T-helper 1 cell treated with Interleukin-12 subunit alpha and Interleukin-12 subunit beta and Interleukin-4 antibody, amounts not matched to agents 30 μg/mL and 1 μg/mL, for 36 hours (primary cell): ENCODE data around the gene RIOK1.
"Not testable (repeated sequence)": the region's sequence is repeated elsewhere in the genome, so short reads cannot be mapped to it uniquely, and the experiment has no call there.

Experiments used
- H3K27ac Mint-ChIP-seq: one replicate; pipeline ENCODE4 v1.8.0; 2021; ENCODE audit warnings: mild to moderate bottlenecking, mixed read lengths
- H3K27me3 Mint-ChIP-seq: one replicate; pipeline ENCODE4 v1.8.0; 2021; ENCODE audit warnings: low read depth, mixed read lengths
- H3K36me3 Mint-ChIP-seq: one replicate; pipeline ENCODE4 v1.8.0; 2021; ENCODE audit warnings: low read depth, mixed read lengths
- H3K4me1 Mint-ChIP-seq: one replicate; pipeline ENCODE4 v1.8.0; 2021; ENCODE audit warnings: low read depth, mixed read lengths
- H3K4me3 Mint-ChIP-seq: one replicate; pipeline ENCODE4 v1.8.0; 2021; ENCODE audit warnings: mild to moderate bottlenecking, moderate library complexity, mixed read lengths
- H3K9me3 Mint-ChIP-seq: one replicate; pipeline ENCODE4 v1.8.0; 2021; ENCODE audit warnings: mixed read lengths

RIOK1 gene

DNA sequence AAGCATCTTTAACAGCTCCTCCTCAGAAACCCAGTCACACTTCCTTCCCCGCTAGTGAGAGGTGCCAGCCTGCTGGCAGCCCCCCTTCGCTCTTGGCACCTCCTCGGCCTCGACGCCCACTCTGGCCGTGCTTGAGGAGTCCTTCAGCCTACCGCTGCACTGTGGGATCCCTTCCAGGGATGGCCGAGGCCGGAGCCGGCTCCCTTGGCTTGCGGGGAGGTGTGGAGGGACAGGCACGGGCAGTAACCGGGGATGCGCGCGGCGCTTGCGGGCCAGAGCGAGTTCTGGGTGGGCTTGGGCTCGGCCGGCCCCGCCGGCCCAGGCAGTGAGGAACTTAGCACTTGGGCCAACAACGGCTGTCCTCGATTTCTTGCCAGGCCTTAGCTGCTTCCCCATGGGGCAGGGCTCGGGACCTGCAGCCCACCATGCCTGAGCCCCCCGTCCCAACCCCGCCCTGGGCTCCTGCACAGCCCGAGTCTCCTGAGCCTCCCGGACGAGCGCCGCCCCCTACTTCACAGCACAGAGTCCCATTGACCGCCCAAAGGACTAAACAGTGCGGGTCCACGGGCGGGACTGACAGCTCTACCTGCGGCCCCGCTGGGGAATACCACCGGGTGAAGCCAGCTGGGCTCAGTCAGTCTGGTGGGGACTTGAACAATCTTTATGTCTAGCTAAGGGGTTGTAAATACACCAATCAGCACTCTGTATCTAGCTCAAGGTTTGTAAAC lies 51.6 kb downstream of the RIOK1 start:
- Mint-ChIP-seq H3K4me3 (no peak overlapping the region), H3K27me3 (no peaks in the 10 kb centered on the region), H3K9me3 (no peaks in the 10 kb centered on the region), H3K27ac (no peak overlapping the region), H3K4me1 (no peaks in the 10 kb centered on the region), H3K36me3 (no peaks in the 10 kb centered on the region)

DNA sequence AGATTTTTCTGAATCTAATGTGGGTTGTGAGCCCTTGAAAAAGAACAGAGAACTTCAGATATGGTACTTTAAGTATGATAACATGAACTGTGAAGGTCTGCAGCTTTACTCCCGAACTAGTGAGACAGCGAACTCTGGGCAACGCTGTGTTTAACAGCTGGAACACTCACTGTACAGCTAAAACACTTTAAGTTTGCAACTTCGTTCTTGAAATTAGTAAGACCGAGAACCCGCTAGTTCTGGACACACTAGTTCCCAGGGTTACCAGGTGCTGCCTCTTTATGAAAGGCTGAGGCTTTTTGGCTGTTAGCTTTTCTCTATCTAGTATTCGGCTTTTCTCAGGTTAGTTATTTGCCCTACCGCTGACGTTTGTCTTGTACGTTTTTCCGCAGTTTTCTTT lies 52.9 kb downstream of the RIOK1 start:
- no peaks in the 10 kb centered on the region for H3K9me3 Mint-ChIP-seq
- no peak overlapping the region for H3K4me3 Mint-ChIP-seq
- no peaks in the 10 kb centered on the region for H3K27me3 Mint-ChIP-seq
- H3K27ac Mint-ChIP-seq, result no peak overlapping the region
- H3K4me1 Mint-ChIP-seq, result no peaks in the 10 kb centered on the region
- H3K36me3 Mint-ChIP-seq, result no peaks in the 10 kb centered on the region

DNA sequence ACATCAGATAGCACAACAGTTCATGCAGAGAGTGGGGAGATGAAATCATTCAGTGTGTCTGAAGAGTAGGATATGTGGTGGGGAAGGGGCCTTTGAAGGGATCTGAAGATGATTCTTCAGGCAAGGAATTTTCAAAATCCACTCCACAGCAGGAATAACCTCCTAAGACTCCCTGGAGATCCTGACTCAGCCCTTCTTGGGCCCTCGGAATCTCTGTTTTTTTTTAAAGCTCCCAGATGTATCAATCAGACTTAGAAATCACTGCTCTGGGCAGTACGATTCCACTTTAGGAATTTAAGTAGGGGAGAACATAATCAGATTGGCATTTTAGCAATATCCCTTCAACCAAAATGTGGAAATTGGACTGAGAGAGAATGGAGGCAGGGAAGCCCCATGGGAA lies 55.5 kb downstream of the RIOK1 start:
- Mint-ChIP-seq H3K4me3 (no peak overlapping the region), H3K9me3 (no peaks in the 10 kb centered on the region), H3K27ac (no peak overlapping the region), H3K27me3 (no peaks in the 10 kb centered on the region), H3K36me3 (no peaks in the 10 kb centered on the region), H3K4me1 (no peaks in the 10 kb centered on the region)

DNA sequence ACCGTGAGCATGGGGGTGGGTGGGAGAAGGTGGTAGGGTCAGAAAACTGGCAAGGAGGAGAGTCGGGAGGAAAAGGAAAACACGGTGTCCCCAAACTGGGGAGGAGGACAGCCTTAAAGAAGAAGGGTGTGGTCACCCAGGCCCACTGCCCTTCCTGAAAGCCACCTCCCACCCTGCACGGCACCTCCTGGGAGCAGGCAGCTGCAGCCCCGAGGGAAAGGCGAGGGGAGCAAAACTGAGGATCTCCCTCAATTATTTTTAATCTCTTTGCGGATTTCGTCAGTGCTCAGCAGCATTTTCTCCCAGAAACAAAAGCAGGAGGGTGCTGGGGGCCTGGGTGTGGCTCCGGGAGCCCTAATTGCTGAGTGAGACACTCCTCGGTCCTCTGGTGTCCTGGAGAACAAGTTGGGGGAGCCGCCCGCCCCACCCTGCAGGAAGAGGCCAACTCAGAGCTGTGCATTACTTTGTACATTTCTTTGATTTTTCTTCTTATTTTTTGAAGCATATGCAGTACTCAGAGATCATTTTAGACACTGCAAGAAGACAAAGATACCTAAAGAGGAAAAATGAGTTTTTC lies 56.4 kb downstream of the RIOK1 start:
- H3K36me3 Mint-ChIP-seq, result no peaks in the 10 kb centered on the region
- no peaks in the 10 kb centered on the region for H3K9me3 Mint-ChIP-seq
- H3K27me3 Mint-ChIP-seq, result no peaks in the 10 kb centered on the region
- no peak overlapping the region for H3K4me3 Mint-ChIP-seq
- no peak overlapping the region for H3K27ac Mint-ChIP-seq
- H3K4me1 Mint-ChIP-seq, result no peaks in the 10 kb centered on the region

DNA sequence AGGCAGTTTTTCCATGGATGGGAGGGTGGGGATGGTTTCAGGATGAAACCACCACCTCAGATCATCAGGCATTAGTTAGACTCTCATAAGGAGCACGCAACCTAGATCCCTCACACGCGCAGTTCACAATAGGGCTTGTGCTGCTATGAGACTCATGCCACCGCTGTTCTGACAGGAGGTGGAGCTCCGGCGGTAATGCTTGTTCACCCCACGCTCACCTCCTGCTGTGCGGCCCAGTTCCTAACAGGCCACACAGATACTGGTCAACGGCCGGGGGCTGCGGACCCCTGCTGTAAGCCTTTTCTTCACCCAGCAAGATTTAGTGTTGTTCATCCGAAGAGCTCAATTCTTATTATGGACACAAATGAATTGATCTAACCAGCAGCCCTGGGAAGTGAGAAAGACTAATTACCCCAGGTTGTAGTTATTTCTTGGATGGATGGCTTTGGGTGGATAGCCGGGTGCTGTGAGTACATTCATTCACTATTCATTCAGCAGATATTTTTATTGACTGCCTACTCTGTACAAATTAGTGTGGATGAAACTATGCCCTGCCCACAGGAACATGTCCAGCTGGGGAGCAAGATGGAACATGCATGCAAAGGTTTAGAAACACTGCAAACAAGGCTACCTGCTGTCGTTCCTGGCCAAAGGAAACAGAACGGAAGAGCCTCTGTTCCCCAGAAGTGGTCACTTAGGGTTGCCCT lies 57.2 kb downstream of the RIOK1 start:
- no peak overlapping the region for H3K4me3 Mint-ChIP-seq
- no peak overlapping the region for H3K27ac Mint-ChIP-seq
- no peaks in the 10 kb centered on the region for H3K9me3 Mint-ChIP-seq
- no peaks in the 10 kb centered on the region for H3K36me3 Mint-ChIP-seq
- no peaks in the 10 kb centered on the region for H3K4me1 Mint-ChIP-seq
- H3K27me3 Mint-ChIP-seq, result no peaks in the 10 kb centered on the region

DNA sequence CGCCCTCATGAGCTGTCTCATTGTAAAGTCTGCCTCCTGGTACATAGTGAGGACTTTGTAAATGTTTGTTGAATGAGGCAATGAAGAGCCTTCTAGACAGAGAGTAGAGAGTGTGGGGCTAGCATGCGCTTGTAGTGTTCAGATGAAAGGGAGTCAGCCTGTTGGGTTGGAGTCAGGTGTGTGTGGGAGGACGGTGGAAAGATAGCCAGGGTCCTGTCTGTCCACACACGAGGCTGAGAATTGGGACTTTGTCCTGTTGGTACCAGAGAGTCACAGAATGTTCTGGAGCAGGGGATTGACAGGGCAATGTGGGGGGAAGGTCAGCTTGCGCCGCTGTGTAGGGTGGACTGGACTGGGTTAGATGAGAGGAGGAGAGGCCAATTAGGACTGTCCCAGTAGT lies 58.6 kb downstream of the RIOK1 start:
- Mint-ChIP-seq H3K4me3 (no peak overlapping the region), H3K4me1 (no peaks in the 10 kb centered on the region), H3K36me3 (no peaks in the 10 kb centered on the region), H3K9me3 (no peaks in the 10 kb centered on the region), H3K27ac (no peak overlapping the region), H3K27me3 (peaks cover 4% of the 10 kb centered on the region)

DNA sequence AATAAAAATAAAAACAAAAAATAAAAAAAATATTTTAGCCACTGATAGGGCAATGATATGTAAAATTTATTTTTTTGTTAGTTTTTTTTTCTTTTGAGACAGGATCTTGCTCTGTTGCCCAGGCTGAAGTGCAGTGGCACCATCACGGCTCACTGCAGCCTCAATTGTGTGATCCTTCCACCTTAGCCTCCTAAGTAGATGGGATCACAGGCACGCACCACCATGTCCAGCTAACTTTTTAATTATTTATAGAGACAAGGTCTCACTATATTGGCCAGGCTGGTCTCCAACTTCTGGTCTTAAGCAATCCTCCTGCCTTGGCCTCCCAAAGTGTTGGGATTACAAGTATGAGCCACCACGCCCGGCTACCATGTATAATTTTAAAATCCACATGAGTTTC lies 59.4 kb downstream of the RIOK1 start:
- Mint-ChIP-seq H3K4me3 (no peak overlapping the region), H3K27me3 (peaks cover 4% of the 10 kb centered on the region), H3K27ac (no peak overlapping the region), H3K36me3 (no peaks in the 10 kb centered on the region), H3K4me1 (no peaks in the 10 kb centered on the region), H3K9me3 (no peaks in the 10 kb centered on the region)

DNA sequence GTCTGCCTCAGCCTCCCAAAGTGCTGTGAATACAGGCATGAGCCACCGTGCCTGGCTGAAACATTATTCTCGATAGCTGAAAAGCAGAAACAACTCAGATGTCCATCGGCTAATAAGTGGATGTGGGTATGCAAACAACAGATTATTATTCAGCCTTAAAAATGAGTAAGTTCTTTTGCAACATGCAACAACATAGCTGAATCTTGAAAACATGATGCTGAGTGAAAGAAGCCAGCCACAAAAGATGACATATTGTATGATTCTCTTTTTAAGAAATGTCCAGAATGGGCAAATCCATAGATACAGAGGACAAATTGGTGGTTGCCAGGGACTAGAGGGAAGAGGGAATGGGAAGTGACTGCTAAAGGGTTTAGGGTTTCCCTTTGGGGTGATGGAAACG lies 61.7 kb downstream of the RIOK1 start:
- Mint-ChIP-seq H3K4me1 (no peaks in the 10 kb centered on the region), H3K36me3 (no peaks in the 10 kb centered on the region), H3K9me3 (no peaks in the 10 kb centered on the region), H3K4me3 (no peak overlapping the region), H3K27ac (no peak overlapping the region), H3K27me3 (peaks cover 4% of the 10 kb centered on the region)

DNA sequence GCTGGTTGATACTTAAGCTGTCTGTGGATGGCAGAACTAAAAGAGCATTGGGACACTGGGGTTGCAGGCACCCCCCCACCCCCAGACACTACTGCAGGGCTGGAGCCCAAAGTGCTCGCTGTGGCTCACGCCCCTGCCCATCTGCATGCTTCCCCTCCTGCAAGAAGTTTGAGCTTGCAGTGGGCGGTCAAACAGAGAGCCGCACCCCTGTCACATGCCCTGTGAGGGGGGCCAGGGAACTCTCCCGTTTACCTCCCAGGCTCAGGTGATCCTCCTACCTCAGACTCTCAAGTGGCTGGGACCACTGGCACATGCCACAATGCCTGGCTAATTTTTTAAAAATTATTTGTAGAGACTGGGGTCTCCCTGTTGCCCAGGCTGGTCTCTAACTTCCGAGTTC lies 63.3 kb downstream of the RIOK1 start:
- Mint-ChIP-seq H3K36me3 (no peaks in the 10 kb centered on the region), H3K9me3 (no peaks in the 10 kb centered on the region), H3K27me3 (peaks cover 4% of the 10 kb centered on the region), H3K27ac (no peak overlapping the region), H3K4me1 (no peaks in the 10 kb centered on the region), H3K4me3 (no peak overlapping the region)

DNA sequence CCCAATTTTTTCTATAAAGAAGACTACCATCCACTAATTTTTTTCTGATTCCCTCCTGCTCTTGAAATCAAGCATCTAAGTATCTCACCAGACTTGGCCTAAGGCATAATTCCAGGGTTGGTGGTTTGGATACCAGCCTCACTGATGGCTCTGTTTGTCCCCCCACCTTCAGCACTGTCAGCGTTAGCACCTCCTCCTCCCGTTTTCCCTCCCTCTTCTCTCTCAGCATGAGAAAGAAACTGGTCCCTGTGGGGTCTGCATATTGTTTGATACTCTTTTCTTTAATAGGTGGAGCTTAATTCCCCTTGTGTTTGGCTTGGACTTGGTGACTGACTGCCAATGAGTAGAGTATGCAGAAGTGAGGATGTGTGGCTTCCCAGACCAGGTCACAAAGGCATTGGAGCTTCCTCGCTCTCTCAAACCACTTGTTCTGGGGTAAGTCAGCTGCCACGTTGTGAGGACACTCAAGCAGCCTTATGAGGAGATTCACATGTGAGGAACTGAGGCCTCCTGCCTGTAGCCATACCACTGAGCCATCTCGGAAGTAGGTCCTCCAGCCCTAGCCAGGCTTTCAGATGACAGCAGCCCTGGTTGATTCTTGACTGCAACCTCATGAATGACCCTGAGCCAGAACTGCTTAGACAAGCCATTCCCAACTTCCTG lies 65.2 kb downstream of the RIOK1 start:
- H3K36me3 Mint-ChIP-seq, result no peaks in the 10 kb centered on the region
- H3K27me3 Mint-ChIP-seq, result peaks cover 4% of the 10 kb centered on the region
- H3K4me3 Mint-ChIP-seq, result no peak overlapping the region
- H3K4me1 Mint-ChIP-seq, result no peaks in the 10 kb centered on the region
- H3K9me3 Mint-ChIP-seq, result no peaks in the 10 kb centered on the region
- H3K27ac Mint-ChIP-seq, result no peak overlapping the region

DNA sequence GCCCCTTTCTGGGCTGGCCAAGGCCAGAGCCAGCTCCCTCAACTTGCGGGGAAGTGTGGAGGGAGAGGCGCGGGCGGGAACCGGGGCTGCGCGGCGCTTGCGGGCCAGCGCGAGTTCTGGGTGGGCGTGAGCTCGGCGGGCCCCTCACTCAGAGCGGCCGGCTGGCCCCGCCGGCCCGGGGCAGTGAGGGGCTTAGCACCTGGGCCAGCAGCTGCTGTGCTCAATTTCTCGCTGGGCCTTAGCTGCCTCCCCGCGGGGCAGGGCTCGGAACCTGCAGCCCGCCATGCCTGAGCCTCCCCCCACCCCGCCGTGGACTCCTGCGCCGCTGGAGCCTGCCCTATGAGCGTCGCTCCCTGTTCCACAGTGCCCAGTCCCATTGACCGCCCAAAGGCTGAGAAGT lies 66.7 kb downstream of the RIOK1 start:
- not testable (repeated sequence) for H3K9me3 Mint-ChIP-seq, H3K27me3 Mint-ChIP-seq

DNA sequence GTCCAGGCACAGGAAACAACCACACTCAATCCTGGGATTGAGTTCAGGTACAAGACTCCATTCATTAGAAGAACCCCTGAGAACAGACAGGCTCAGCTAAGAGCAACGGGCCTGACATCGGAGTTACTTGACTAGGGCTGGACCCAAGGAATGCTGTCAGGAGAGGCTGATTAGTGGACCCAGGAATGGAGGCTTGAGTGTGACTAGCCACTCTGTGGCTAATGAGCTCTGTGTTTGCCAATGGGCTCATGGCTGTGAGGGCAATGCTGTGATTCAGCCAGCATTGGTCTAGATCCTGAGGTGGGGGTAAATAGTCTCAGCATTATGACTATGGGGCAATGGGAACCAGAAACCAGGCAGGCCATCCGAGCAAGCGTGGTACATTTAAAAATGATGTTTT lies 71.8 kb downstream of the RIOK1 start:
- Mint-ChIP-seq H3K27ac (no peak overlapping the region), H3K4me3 (no peak overlapping the region), H3K9me3 (no peaks in the 10 kb centered on the region), H3K27me3 (peaks cover under 1% of the 10 kb centered on the region), H3K36me3 (no peaks in the 10 kb centered on the region), H3K4me1 (no peaks in the 10 kb centered on the region)

More for the DNA sequence above, 66.7 kb downstream of the RIOK1 start:
- H3K4me3 Mint-ChIP-seq, H3K4me1 Mint-ChIP-seq, H3K27ac Mint-ChIP-seq, H3K36me3 Mint-ChIP-seq: not testable (repeated sequence)

DNA sequence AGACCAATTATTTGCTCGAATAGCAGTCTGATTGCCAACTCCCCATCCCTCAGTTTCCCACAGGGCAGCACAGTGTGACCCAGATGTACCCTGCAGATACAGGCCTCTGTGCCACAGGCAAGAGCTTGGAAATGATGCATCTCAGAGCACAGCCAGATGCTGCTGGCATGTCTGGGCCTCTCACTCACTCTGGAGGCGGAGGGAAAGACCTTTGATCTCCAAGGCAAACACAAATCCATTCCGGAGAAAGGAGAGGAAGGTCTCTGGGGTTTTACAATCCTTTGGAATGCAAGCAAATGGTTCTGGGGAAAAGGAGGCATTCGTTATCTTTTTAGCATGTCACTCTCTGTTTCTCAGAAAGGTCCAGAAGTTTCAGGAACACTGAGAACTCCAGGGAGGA lies 74.2 kb downstream of the RIOK1 start:
- no peaks in the 10 kb centered on the region for H3K9me3 Mint-ChIP-seq
- H3K36me3 Mint-ChIP-seq, result no peaks in the 10 kb centered on the region
- no peaks in the 10 kb centered on the region for H3K4me1 Mint-ChIP-seq
- no peak overlapping the region for H3K27ac Mint-ChIP-seq
- H3K27me3 Mint-ChIP-seq, result peaks cover 6% of the 10 kb centered on the region
- H3K4me3 Mint-ChIP-seq, result no peak overlapping the region

DNA sequence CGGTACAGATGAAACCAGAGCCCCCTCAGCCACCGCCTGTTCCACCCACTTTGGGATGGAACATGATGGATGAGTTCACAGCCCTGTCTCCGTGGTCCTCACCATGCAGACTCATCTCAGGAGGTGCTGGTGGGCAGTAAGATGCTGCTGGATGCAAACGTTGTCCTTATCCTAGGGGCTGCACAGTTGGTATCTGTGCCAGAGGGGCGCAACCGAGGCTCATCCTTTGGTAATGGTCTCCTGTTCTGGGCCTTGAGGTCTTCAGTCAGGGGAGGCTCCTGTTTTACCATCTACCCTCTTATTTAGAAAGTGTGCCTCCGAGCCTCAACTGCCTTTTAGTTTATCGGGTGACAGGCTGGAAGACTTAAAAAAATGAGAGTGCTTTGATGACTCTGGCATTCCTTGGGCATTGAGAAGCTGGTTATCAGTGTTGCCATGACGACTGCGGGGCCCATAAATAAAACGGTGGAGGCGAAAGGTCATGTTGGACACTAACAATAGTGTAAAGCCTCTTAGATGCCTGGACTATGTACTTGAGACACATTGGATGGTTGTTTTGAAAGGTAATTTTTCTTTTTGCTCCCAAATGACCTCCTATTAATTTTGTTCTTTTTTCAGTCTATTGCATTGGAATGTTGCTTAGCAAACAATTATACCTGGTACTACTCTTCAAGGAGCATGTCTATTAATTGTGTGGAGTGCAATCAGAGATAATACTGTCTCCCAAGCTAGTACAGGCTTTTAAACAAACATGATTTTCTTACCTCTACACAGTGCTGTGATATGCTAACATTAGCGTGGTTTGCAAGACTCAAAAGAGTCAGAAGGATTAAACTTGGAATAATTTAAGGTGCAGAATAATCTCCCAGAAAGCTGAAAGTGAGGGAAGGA lies 77.6 kb downstream of the RIOK1 start:
- H3K4me3 Mint-ChIP-seq, result no peak overlapping the region
- H3K27me3 Mint-ChIP-seq, result peaks cover 10% of the 10 kb centered on the region
- H3K27ac Mint-ChIP-seq, result no peak overlapping the region
- H3K9me3 Mint-ChIP-seq, result no peaks in the 10 kb centered on the region
- peaks cover 3% of the 10 kb centered on the region for H3K4me1 Mint-ChIP-seq
- no peaks in the 10 kb centered on the region for H3K36me3 Mint-ChIP-seq
